GM12878 (cell line): ENCODE measurements around the gene GUK1. TPM values are rescaled to one million over a fixed set of nuclear protein-coding genes. Genes with fewer than 3 reads are reported as not detected.

ENCODE experiments used
- ATAC-seq: fragments of 200-7000 bp; cut with Tn5 transposase; 3 replicates; pipeline ENCODE4 v1.9.1; 2020; ENCODE audit warnings: mild to moderate bottlenecking, moderate library complexity
- BruUV-seq: library from RNA; stranded (reverse); fragments of 400-500 nt; replicated peaks from 2 replicates; lab custom pipeline; 2021; lab: Mats Ljungman, UMichigan
- CTCF ChIA-PET: fragments of 300-600 bp; sonication (Branson Sonifier 250); formaldehyde crosslinking; extraction: SDS; loops from one replicate; lab custom pipeline; 2021; ENCODE audit warnings: inconsistent platforms; lab: Yijun Ruan, JAX
- POLR2A ChIA-PET: fragments of 350-600 bp; formaldehyde crosslinking; extraction: SDS; loops from one replicate; lab custom pipeline; 2021; ENCODE audit warnings: inconsistent platforms; lab: Charles Lee
- RAD21 ChIA-PET: fragments of 300-600 bp; sonication (Branson Sonifier 250); formaldehyde crosslinking; loops from one replicate; lab custom pipeline; 2023; ENCODE audit warnings: antibody characterized with exemption; ENCODE audit not compliant: unreplicated experiment; lab: Charles Lee
- SMC1A ChIA-PET: fragments of 300-600 bp; sonication (Branson Sonifier 250); formaldehyde crosslinking; loops from one replicate; lab custom pipeline; 2023; ENCODE audit not compliant: unreplicated experiment, uncharacterized antibody; lab: Charles Lee
- DNase-seq: peaks from one replicate; pipeline ENCODE4 v3.0.0-alpha.2; 2011; ENCODE audit warnings: low read depth, low spot score
- FAIRE-seq: peaks from 3 replicates; lab custom pipeline; 2011; peaks lifted over from hg19 to GRCh38; lab: Jason Lieb, UNC
- H2AFZ ChIP-seq: 2 replicates; pipeline ENCODE4 v1.6.0; 2011; ENCODE audit warnings: low read depth, low read length, control low read depth; ENCODE audit not compliant: control insufficient read depth
- H3K27ac ChIP-seq: 2 replicates; pipeline ENCODE4 v1.5.1; 2011; ENCODE audit warnings: control low read depth; ENCODE audit not compliant: control insufficient read depth, insufficient read depth
- H3K27me3 ChIP-seq, 2 experiments: replicated peaks in 1 of 2; 2 replicates each; pipeline versions ENCODE4 v1.6.0 to v1.6.1; 2011; ENCODE audit warnings: low read length in 1 of 2; ENCODE audit not compliant: control insufficient read depth in 2 of 2, insufficient read depth in 2 of 2
- H3K36me3 ChIP-seq, 2 experiments: 2 replicates each; pipeline ENCODE4 v1.5.1; 2011; ENCODE audit warnings: low read length in 1 of 2; ENCODE audit not compliant: control insufficient read depth in 2 of 2, insufficient read depth in 2 of 2
- H3K4me1 ChIP-seq: 2 replicates; pipeline ENCODE4 v1.6.1; 2011; ENCODE audit warnings: mild to moderate bottlenecking, low read length, moderate library complexity, mixed read lengths; ENCODE audit not compliant: control insufficient read depth, insufficient read depth
- H3K4me2 ChIP-seq: 2 replicates; pipeline ENCODE4 v1.6.0; 2011; ENCODE audit warnings: control low read depth; ENCODE audit not compliant: control insufficient read depth, insufficient read depth
- H3K4me3 ChIP-seq: fragments of 200-600 bp; sonication (generic); 2 replicates; pipeline ENCODE4 v1.5.1; 2016
- H3K79me2 ChIP-seq: 2 replicates; pipeline ENCODE4 v1.6.0; 2011; ENCODE audit warnings: low read length; ENCODE audit not compliant: control insufficient read depth, insufficient read depth
- H3K9ac ChIP-seq: 2 replicates; pipeline ENCODE4 v1.8.0; 2011; ENCODE audit warnings: low read length, control low read depth, mixed read lengths; ENCODE audit not compliant: control insufficient read depth, insufficient read depth
- H3K9me3 ChIP-seq: replicated peaks from 3 replicates; pipeline ENCODE4 v1.5.1; 2011; ENCODE audit warnings: mild to moderate bottlenecking, low read length; ENCODE audit not compliant: control insufficient read depth, insufficient read depth
- H4K20me1 ChIP-seq: 2 replicates; pipeline ENCODE4 v1.6.0; 2011; ENCODE audit not compliant: control insufficient read depth, insufficient read depth
- ATF2 ChIP-seq: IDR thresholded peaks from 2 replicates; pipeline ENCODE4 v1.6.1; 2012; ENCODE audit warnings: low read length, inconsistent platforms
- E4F1 ChIP-seq: fragments of 450-650 bp; IDR thresholded peaks from 2 replicates; pipeline ENCODE4 v1.6.1; 2018; ENCODE audit warnings: borderline replicate concordance, mild to moderate bottlenecking; ENCODE audit not compliant: partially characterized antibody
- HCFC1 ChIP-seq: fragments of 150-350 bp; IDR thresholded peaks from 2 replicates; pipeline ENCODE4 v1.6.1; 2014; ENCODE audit warnings: low read length
- POLR2A ChIP-seq: IDR thresholded peaks from 2 replicates; pipeline ENCODE4 v1.6.1; 2011; ENCODE audit warnings: low read depth, mild to moderate bottlenecking, low read length
- RFX5 ChIP-seq: IDR thresholded peaks from 2 replicates; pipeline ENCODE4 v1.6.1; 2011; ENCODE audit warnings: low read depth, low read length, improper control_type of control experiment
- TBL1XR1 ChIP-seq: IDR thresholded peaks from 2 replicates; pipeline ENCODE4 v1.6.1; 2012; ENCODE audit warnings: low read depth, low read length, improper control_type of control experiment
- ZNF24 ChIP-seq: fragments of 450-650 bp; IDR thresholded peaks from 2 replicates; pipeline ENCODE4 v1.6.1; 2017; ENCODE audit warnings: antibody characterized with exemption, mild to moderate bottlenecking
- whole genome bisulfite sequencing: methylation state at CpG from one replicate; pipeline ENCODE4 v1.1.6; 2016; ENCODE audit warnings: low lambda C conversion rate; ENCODE audit not compliant: insufficient replicate concordance, insufficient coverage; ENCODE audit errors: missing lambda C conversion rate; 5-methylcytosine and 5-hydroxymethylcytosine counted together
- in situ Hi-C: fragments of 300-500 bp; cut with MboI; formaldehyde crosslinking; loops from 9 replicates; pipeline ENCODE4 v1.14.3; 2018; ENCODE audit warnings: mixed read lengths
- intact Hi-C: fragments of 100-400 bp; cut with micrococcal nuclease; formaldehyde crosslinking; loops from one replicate; pipeline ENCODE4 v1.14.2; 2022; ENCODE audit not compliant: unreplicated experiment
- polyA plus RNA-seq, 11 experiments: library from polyadenylated mRNA; depleted of rRNA in 4 of 11; unstranded in 6 of 11; stranded (reverse) in 5 of 11; fragments of >200 nt; fragmentation: Nextera tagmentation in 4 of 11; fragmentation: Illumina TruSeq in 1 of 11; extraction: Ambion mirVana in 4 of 11; extraction: Trizol in 1 of 11; gene quantifications; 1 replicate in 1 of 11; 2 replicates in 10 of 11; pipeline versions ENCODE4 v1.2.1 to v1.2.3, GENCODE V29; 2011 to 2016; ENCODE audit warnings: inconsistent platforms in 2 of 11, missing spikeins in 2 of 11, low read depth in 1 of 11
- total RNA-seq, 4 experiments: library from RNA; depleted of rRNA in 3 of 4; stranded (reverse); fragments of >200 nt in 3 of 4; fragmentation: Illumina TruSeq in 1 of 4; extraction: Trizol in 1 of 4; gene quantifications; 2 replicates each; pipeline versions ENCODE4 v1.2.1 to v1.2.3, GENCODE V29; 2013 to 2021
- TF ChIP-seq, protein P1 (sequence below): IDR thresholded peaks from 2 replicates; pipeline ENCODE4 v1.6.1; 2011; ENCODE audit warnings: borderline replicate concordance, low read depth, mild to moderate bottlenecking, moderate library complexity, mixed read lengths, low read length; ENCODE audit not compliant: insufficient read depth; ENCODE audit errors: extremely low read length
- TF ChIP-seq, protein P2 (sequence below): IDR thresholded peaks from 2 replicates; pipeline ENCODE4 v1.6.1; 2011; ENCODE audit warnings: mild to moderate bottlenecking, low read depth, low read length, moderate library complexity; ENCODE audit not compliant: insufficient replicate concordance

The GUK1 gene
- total and polyA plus RNA-seq, 10 of the 15 experiments (the other 5 are each of a cell fraction or from before 2014, with no cell fraction given) = 6.3 to 357 (median 203) TPM

DNA sequence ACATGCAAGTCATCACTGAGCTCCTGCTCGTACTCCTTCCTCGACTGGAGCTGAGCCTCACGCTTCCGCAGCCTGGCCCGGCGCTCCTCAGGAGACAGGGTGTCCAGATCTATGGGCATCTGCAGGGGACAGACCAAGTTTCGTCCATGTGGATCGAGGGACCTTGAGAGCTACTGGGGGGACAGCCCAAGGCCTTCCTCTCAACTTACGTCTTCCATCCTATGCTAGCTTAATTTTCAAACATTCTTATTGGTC, 33.4 kb upstream of the GUK1 start (continued):
- TF ChIP-seq, protein P1, sequence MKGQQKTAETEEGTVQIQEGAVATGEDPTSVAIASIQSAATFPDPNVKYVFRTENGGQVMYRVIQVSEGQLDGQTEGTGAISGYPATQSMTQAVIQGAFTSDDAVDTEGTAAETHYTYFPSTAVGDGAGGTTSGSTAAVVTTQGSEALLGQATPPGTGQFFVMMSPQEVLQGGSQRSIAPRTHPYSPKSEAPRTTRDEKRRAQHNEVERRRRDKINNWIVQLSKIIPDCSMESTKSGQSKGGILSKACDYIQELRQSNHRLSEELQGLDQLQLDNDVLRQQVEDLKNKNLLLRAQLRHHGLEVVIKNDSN = no peak
- TF ChIP-seq ATF2 (no peak), HCFC1 (no peak), RFX5 (no peak), ZNF24 (no peak)
- TF ChIP-seq, protein P2, sequence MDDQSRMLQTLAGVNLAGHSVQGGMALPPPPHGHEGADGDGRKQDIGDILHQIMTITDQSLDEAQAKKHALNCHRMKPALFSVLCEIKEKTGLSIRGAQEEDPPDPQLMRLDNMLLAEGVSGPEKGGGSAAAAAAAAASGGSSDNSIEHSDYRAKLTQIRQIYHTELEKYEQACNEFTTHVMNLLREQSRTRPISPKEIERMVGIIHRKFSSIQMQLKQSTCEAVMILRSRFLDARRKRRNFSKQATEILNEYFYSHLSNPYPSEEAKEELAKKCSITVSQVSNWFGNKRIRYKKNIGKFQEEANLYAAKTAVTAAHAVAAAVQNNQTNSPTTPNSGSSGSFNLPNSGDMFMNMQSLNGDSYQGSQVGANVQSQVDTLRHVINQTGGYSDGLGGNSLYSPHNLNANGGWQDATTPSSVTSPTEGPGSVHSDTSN = no peak
- TF ChIP-seq, all 136 proteins: peak for 0

- 88% methylated on average over 19 of the region's 19 CpGs for WGBS
- peaks cover 22% of the 10 kb centered on the region for H3K79me2 ChIP-seq
- no peaks in the 10 kb centered on the region for H3K27me3 ChIP-seq
- SMC1A ChIA-PET = no interaction called here
- no peak for TF ChIP-seq TBL1XR1
- no peak for TF ChIP-seq E4F1
- TF ChIP-seq POLR2A = 0 out of 2 replicates have a peak, but pooled peaks have one; percentile 26
- ATAC-seq (no peak), DNase-seq (no peak), FAIRE-seq (no peak)
- no peaks in the 10 kb centered on the region for H3K9me3 ChIP-seq
- in situ Hi-C loops = no loop called here
- intact Hi-C loops = loop anchor here (2.0 kb wide), 1 partner anchor 33 kb away; the partner anchor contains the start of gene GUK1
- CTCF ChIA-PET = no interaction called here
- RAD21 ChIA-PET = no interaction called here
- no peak overlapping the region; the same call in 1 of the 2 replicates for H3K4me2 ChIP-seq
- H3K36me3 ChIP-seq = peaks cover 4 to 5% of the 10 kb centered on the region in 2 experiments; a peak in 3 of 4 replicates
- BruUV-seq = no TSS peak
- H3K4me1 ChIP-seq = peaks cover 17% of the 10 kb centered on the region
- POLR2A ChIA-PET = no interaction called here
- H3K4me3 ChIP-seq = peak overlapping the region; percentile 93; the same call in 1 of the 2 replicates
- H3K9ac ChIP-seq = no peak overlapping the region; the same call in 1 of the 2 replicates
- no peak overlapping the region for H3K27ac ChIP-seq
- H2AFZ ChIP-seq = no peak overlapping the region
- H4K20me1 ChIP-seq = no peaks in the 10 kb centered on the region
Measured at GRCh38 chr1:228107636-228108035, 32.4 kb upstream of the GUK1 start.
